HG03045 (cell line): ENCODE results near the gene SLC7A1.

ENCODE experiments used
- ATAC-seq: cut with Tn5 transposase; IDR thresholded peaks from one replicate; pipeline ENCODE4 v1.9.1; 2021; ENCODE audit warnings: mild to moderate bottlenecking, moderate library complexity; ENCODE audit not compliant: unreplicated experiment

The SLC7A1 gene

GRCh38 chr13:29532821-29533220 lies 62.7 kb downstream of the SLC7A1 start:
- ATAC-seq, result no peak

GRCh38 chr13:29532116-29532515 lies 63.4 kb downstream of the SLC7A1 start:
- no peak for ATAC-seq

GRCh38 chr13:29530901-29531300 lies 64.6 kb downstream of the SLC7A1 start:
- no peak for ATAC-seq

- ATAC-seq, result no peak
These were observed 65.7 kb downstream of the SLC7A1 start for GRCh38 chr13:29529754-29530153.

- no peak for ATAC-seq
These were observed 67.6 kb downstream of the SLC7A1 start for GRCh38 chr13:29527916-29528315.

GRCh38 chr13:29527511-29527910 lies 68.0 kb downstream of the SLC7A1 start:
- ATAC-seq, result no peak

- no peak for ATAC-seq
These were observed 68.7 kb downstream of the SLC7A1 start for GRCh38 chr13:29526741-29527140.

GRCh38 chr13:29525757-29526156 lies 69.7 kb downstream of the SLC7A1 start:
- no peak for ATAC-seq

- no peak for ATAC-seq
These were observed 70.8 kb downstream of the SLC7A1 start for GRCh38 chr13:29524641-29525040.

GRCh38 chr13:29524176-29524575 lies 71.3 kb downstream of the SLC7A1 start:
- ATAC-seq, result no peak

- ATAC-seq, result no peak
These were observed 72.1 kb downstream of the SLC7A1 start for GRCh38 chr13:29523199-29523961.

- no peak for ATAC-seq
These were observed 73.3 kb downstream of the SLC7A1 start for GRCh38 chr13:29522044-29522685.

GRCh38 chr13:29521336-29521735 lies 74.2 kb downstream of the SLC7A1 start:
- no peak for ATAC-seq

- no peak for ATAC-seq
These were observed 74.8 kb downstream of the SLC7A1 start for GRCh38 chr13:29520671-29521070.

GRCh38 chr13:29519921-29520320 lies 75.6 kb downstream of the SLC7A1 start:
- no peak for ATAC-seq

- ATAC-seq, result no peak
These were observed 78.6 kb downstream of the SLC7A1 start for GRCh38 chr13:29516880-29517279.

GRCh38 chr13:29516012-29516411 lies 79.5 kb downstream of the SLC7A1 start:
- no peak for ATAC-seq

- no peak for ATAC-seq
These were observed 80.1 kb downstream of the SLC7A1 start for GRCh38 chr13:29515372-29515771.

- ATAC-seq, result no peak
These were observed 80.7 kb downstream of the SLC7A1 start for GRCh38 chr13:29514720-29515310.

- ATAC-seq, result no peak
These were observed 81.3 kb downstream of the SLC7A1 start for GRCh38 chr13:29513981-29514719.
